OCI-LY3 (cell line): ENCODE measurements around the gene BBIP1.
A peak's percentile ranks its signal among the peaks of the same experiment; 100 is the strongest.

ENCODE experiments used
- H2AFZ ChIP-seq: fragments of 200-600, 300-600 bp; shearing (Covaris generic); 2 replicates; pipeline ENCODE4 v1.6.0; 2014; ENCODE audit warnings: antibody characterized with exemption, low read depth, low read length
- H3K27ac ChIP-seq: fragments of 200-600, 300-600 bp; sonication (generic); 2 replicates; pipeline ENCODE4 v1.5.1; 2014; ENCODE audit warnings: mild to moderate bottlenecking, low read length, moderate library complexity, mixed read lengths
- H3K27me3 ChIP-seq: fragments of 200-600, 300-600 bp; sonication (generic); 2 replicates; pipeline ENCODE4 v1.6.1; 2014; ENCODE audit warnings: low read depth, low read length, mixed read lengths
- H3K36me3 ChIP-seq: fragments of 200-600, 300-600 bp; sonication (generic); replicated peaks from 2 replicates; pipeline ENCODE3; 2014; ENCODE audit warnings: low read depth, low read length, mixed read lengths
- H3K4me1 ChIP-seq: fragments of 300-600, 200-600 bp; sonication (generic); 2 replicates; pipeline ENCODE4 v1.6.1; 2014; ENCODE audit warnings: low read length, mixed read lengths
- H3K4me2 ChIP-seq: fragments of 200-600, 300-600 bp; sonication (generic); 2 replicates; pipeline ENCODE4 v1.6.1; 2014; ENCODE audit warnings: low read length, mixed read lengths
- H3K4me3 ChIP-seq: fragments of 300-600, 200-600 bp; sonication (generic); 2 replicates; pipeline ENCODE4 v1.5.1; 2014; ENCODE audit warnings: antibody characterized with exemption, mild to moderate bottlenecking, low read length, moderate library complexity
- H3K79me2 ChIP-seq: fragments of 300-600, 200-600 bp; shearing (Covaris generic); 2 replicates; pipeline ENCODE4 v1.6.1; 2014; ENCODE audit warnings: mild to moderate bottlenecking, low read length, mixed read lengths
- H3K9ac ChIP-seq: fragments of 300-600, 200-600 bp; shearing (Covaris generic); 2 replicates; pipeline ENCODE4 v1.6.0; 2014; ENCODE audit warnings: mild to moderate bottlenecking, low read length, moderate library complexity
- H3K9me3 ChIP-seq: fragments of 200-600, 300-600 bp; shearing (Covaris generic); 2 replicates; pipeline ENCODE4 v1.6.1; 2014; ENCODE audit warnings: low read length, mixed read lengths; ENCODE audit not compliant: insufficient read depth
- H4K20me1 ChIP-seq: fragments of 200-600, 300-600 bp; sonication (generic); 2 replicates; pipeline ENCODE4 v1.6.1; 2016; ENCODE audit warnings: low read length, mixed read lengths; ENCODE audit not compliant: insufficient read depth
- EZH2phosphoT487 ChIP-seq: fragments of 200-600 bp; shearing (Covaris generic); IDR thresholded peaks from 2 replicates; pipeline ENCODE4 v1.6.1; 2018; ENCODE audit warnings: antibody characterized with exemption, mixed run types, low read depth
- TF ChIP-seq, protein P1 (sequence below): fragments of 200-600, 300-600 bp; sonication (generic); IDR thresholded peaks from 2 replicates; pipeline ENCODE4 v1.5.1; 2014; ENCODE audit warnings: antibody characterized with exemption, low read length, low read depth

The BBIP1 gene, protein sequence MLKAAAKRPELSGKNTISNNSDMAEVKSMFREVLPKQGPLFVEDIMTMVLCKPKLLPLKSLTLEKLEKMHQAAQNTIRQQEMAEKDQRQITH

DNA sequence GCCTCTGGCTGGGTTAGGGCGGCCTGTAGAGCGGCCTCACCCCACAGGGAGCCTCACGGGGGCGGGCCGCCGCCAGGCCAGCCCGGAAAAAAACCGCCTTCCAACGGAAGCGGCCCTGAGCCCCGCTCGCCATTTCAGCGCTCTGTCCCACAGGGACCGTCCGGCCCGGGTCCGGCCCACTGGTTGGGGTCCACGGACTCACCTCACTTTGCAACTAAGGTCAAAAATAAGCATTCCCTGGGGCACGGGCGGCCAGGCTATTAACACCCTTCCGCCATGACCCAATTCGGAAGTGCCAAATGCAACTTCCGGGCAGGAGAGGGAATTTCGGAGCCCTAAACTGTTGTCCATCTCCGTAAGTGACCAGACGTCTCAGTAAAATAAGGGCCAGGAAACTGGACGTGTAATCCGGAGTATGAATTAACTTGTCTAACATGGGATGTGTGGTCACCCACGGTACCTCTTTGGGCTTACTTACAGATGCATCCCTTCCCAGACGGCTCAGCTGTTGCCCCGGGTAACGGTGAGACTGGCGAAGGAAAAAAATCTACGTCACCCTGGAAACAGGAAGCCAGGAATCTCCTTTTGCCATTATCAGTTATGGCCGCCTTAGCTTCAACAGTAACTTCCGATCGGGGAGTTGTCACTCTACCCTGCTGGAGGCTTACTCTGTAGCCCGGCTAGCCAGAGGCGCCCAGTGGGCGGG, at the start of gene BBIP1:
BBIP1 (minus strand) TSS at position 538 of the 706 bp plus-strand sequence. CDS start 1,023 bp downstream, outside the sequence.
- Histone ChIP-seq H3K27ac (peak within 1 kb of the TSS; percentile 89), H3K4me3 (peak within 1 kb of the TSS; percentile 99), H3K79me2 (peaks cover 43% of the 10 kb centered on the region), H3K36me3 (no peaks in the 10 kb centered on the region), H3K4me1 (peaks cover 29% of the 10 kb centered on the region), H3K4me2 (peak within 1 kb of the TSS; percentile 84), H3K27me3 (no peaks in the 10 kb centered on the region), H3K9ac (peak within 1 kb of the TSS; percentile 97), H3K9me3 (no peaks in the 10 kb centered on the region), H2AFZ (peak within 1 kb of the TSS; percentile 94), H4K20me1 (peaks cover 26% of the 10 kb centered on the region)
- TF ChIP-seq EZH2phosphoT487 = no peak
- TF ChIP-seq, protein P1, sequence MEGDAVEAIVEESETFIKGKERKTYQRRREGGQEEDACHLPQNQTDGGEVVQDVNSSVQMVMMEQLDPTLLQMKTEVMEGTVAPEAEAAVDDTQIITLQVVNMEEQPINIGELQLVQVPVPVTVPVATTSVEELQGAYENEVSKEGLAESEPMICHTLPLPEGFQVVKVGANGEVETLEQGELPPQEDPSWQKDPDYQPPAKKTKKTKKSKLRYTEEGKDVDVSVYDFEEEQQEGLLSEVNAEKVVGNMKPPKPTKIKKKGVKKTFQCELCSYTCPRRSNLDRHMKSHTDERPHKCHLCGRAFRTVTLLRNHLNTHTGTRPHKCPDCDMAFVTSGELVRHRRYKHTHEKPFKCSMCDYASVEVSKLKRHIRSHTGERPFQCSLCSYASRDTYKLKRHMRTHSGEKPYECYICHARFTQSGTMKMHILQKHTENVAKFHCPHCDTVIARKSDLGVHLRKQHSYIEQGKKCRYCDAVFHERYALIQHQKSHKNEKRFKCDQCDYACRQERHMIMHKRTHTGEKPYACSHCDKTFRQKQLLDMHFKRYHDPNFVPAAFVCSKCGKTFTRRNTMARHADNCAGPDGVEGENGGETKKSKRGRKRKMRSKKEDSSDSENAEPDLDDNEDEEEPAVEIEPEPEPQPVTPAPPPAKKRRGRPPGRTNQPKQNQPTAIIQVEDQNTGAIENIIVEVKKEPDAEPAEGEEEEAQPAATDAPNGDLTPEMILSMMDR = no peak

DNA sequence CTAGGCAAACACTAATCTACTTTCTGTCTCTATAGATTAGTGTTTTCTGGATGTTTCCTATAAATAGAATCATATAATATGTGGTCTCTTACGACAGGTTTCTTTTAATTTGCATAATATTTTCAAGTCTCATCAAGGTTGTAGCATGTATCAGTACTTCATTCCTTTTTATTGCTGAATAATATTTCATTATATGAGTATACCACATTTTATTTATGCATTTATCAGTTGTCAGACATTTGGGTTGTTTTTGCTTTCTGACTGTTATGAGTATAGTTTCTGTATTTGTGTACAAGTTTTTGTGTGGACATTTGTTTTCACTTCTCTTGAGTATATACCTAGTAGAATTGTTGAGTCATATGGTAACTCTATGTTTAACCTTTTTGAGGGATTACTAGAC, 48.7 kb upstream of the BBIP1 start:
- peaks cover 10% of the 10 kb centered on the region; the same call in 1 of the 2 replicates for H4K20me1 ChIP-seq
- peaks cover 41% of the 10 kb centered on the region for H3K4me1 ChIP-seq
- peak overlapping the region; percentile 57 for H3K4me2 ChIP-seq
- peaks cover 86% of the 10 kb centered on the region for H3K79me2 ChIP-seq
- no peak overlapping the region for H2AFZ ChIP-seq
- no peaks in the 10 kb centered on the region for H3K9me3 ChIP-seq
- peaks cover 8% of the 10 kb centered on the region for H3K36me3 ChIP-seq
- TF ChIP-seq EZH2phosphoT487 = no peak
- TF ChIP-seq, protein P1 = no peak
- no peaks in the 10 kb centered on the region for H3K27me3 ChIP-seq
- H3K4me3 ChIP-seq = peak overlapping the region; percentile 28; the same call in 1 of the 2 replicates
- no peak overlapping the region for H3K9ac ChIP-seq
- peak overlapping the region; percentile 71 for H3K27ac ChIP-seq

DNA sequence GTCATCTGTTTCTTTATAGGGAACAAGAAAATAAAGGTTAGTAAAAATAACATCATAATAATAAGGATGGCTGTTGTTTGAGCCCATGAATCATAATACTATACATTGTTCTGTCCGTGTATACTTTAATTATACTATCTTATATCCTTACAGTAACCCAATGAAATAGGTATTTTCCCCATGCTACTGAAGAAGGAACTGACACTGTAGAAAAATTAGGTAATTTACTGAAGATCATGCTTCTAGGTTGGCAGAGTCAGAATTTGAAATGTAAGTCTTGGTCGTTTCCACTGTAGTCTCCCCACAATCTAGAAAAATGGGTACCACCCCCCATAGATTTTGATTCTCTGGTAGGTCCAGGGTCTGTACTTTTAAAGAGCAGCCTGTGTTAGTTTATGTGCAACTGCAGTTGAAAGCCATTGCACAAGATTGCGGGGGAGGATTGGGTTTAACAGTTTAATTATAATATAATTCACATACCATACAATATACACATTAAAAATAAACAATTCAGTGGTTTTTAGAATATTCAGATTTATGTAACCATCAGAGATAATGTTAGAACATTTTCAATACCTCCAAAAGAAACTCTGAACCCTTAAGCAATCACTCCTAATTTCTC, 48.1 kb upstream of the BBIP1 start:
- peaks cover 14% of the 10 kb centered on the region; the same call in 1 of the 2 replicates for H4K20me1 ChIP-seq
- peaks cover 8% of the 10 kb centered on the region for H3K36me3 ChIP-seq
- H3K9me3 ChIP-seq = no peaks in the 10 kb centered on the region
- H3K4me1 ChIP-seq = peaks cover 41% of the 10 kb centered on the region
- no peak overlapping the region; the same call in 1 of the 2 replicates for H3K9ac ChIP-seq
- H3K27ac ChIP-seq = peak overlapping the region; percentile 71
- no peaks in the 10 kb centered on the region for H3K27me3 ChIP-seq
- TF ChIP-seq, protein P1 = no peak
- no peak for TF ChIP-seq EZH2phosphoT487
- peak overlapping the region; percentile 28; the same call in 1 of the 2 replicates for H3K4me3 ChIP-seq
- H3K4me2 ChIP-seq = peak overlapping the region; percentile 57
- H3K79me2 ChIP-seq = peaks cover 86% of the 10 kb centered on the region
- H2AFZ ChIP-seq = no peak overlapping the region

DNA sequence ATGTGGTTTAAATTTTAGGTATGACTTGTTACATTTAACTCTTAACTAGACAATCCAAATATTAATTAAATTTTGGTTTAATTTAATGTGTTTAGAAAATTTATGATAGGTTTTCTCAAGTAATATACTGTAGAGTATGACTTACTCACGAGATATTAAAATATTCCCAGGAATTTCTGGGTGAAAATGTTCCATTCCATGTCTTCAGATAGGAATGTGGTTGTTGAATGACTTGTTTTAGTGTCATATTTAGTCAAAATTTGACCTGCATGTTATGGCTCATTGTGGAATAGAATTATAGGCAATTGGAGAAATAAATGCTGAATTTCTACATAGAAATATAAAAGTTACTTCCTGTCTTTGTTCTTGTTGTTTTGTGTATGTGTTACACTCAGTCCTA, 47.2 kb upstream of the BBIP1 start:
- Histone ChIP-seq H3K4me1 (peaks cover 42% of the 10 kb centered on the region), H3K79me2 (peaks cover 87% of the 10 kb centered on the region), H3K9me3 (no peaks in the 10 kb centered on the region), H3K4me2 (peak overlapping the region; percentile 57), H3K4me3 (no peak overlapping the region), H3K36me3 (peaks cover 8% of the 10 kb centered on the region), H4K20me1 (peaks cover 20% of the 10 kb centered on the region; the same call in 1 of the 2 replicates), H3K9ac (no peak overlapping the region), H3K27me3 (no peaks in the 10 kb centered on the region), H2AFZ (no peak overlapping the region), H3K27ac (no peak overlapping the region)
- TF ChIP-seq, protein P1 = no peak
- no peak for TF ChIP-seq EZH2phosphoT487
